ENCODE data around the gene IPMK.
"Not testable (repeated sequence)": the region's sequence is repeated elsewhere in the genome, so short reads cannot be mapped to it uniquely, and the experiment has no call there.

IPMK gene

DNA sequence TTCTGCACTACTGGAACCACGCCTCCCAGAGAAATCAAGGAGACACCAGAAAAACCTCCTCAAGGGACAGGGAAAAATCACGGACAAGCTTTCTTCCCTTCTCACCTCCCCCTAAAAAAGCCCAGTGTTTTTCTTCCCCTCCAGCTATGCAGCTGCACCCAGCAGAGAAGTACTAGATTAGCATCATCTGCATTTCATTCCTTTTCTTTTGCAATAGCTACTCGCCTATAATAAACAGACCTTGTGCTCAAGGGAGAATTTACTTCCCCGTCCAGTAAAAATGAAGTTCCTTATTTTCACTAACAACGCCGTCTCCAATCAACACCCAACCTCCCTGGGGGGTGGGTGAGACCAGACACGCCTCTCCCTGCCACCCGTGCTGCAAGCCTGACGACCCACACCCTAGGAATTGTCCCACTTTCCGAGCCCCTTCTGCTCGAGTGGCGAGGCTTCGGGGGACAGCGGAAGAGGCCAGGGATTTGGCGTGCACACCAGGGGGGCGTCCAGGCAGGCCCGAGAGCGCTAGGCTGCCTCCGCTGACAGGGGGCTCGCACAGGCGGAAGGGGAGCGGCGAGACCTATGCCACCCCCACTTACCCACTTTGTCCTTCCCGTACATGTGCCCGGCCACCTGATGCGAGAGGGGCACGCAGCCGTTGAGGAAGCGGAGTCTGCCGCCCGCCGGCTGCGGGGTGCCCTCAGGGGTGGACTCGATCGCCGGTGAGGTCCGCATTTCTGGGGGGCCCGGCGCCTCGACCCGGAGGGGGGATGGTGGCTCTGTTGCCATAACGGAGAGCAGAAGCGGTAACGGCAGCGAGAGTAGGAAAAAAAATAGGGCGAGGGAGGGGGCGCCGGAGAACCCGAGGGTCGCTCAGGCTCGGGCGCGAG lies 625 bp downstream of the IPMK start:
- peak; percentile 11 for DNase-seq

DNA sequence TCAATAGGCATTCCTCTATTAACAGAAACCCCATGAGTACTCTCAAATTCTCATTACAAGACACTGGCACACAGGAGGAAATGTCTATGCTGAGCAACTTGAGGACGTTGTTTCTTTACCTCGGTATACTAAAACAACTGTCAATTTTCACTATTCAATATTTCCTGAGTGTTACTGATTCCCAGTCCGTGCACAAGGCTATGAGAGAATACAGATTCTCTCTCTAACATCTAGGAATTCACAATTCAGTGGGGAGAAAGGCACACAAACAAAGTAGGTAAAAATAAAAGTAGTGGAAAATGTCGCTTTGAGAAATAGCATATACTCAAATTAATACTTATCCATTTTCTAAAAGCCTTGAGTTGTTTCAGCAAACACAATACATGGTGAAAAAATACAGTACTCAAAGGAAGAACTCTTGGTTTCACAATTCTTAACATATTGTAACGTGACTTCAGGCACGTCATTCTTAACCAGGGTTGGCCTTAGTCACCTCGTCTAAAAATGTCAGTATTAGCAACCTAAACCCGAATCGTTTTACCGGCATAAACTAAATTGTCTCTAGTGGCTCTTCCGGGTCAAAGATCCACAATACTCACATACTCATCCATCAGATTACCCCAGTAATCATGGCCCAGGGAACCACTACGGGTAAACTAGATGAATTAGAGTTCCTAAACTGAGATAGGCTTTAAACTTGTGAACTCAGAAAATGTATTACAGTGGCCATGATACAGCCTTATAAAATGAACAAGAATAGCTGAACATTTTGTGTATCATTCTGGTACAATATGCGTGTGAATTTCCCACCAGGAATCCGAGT lies 1.5 kb downstream of the IPMK start:
- DNase-seq, result peak; percentile 15

DNA sequence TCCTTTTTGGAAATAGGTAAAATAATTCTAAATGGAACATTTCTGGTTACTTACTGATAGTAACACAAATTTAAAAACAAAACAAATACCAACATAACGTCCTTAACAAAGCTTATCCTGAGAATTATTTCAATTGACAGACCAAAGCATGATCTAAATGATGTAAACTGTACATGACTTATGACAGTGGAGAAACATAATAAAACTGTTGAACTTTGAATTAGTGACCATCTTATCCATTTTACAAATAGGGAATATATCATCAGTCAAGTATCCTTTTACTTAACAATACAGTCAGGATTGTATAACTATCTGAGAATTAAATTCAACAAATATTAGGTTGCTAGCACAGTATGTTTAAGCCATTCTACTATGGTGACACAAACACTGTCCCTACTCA lies 2.4 kb downstream of the IPMK start:
- no peak for DNase-seq

DNA sequence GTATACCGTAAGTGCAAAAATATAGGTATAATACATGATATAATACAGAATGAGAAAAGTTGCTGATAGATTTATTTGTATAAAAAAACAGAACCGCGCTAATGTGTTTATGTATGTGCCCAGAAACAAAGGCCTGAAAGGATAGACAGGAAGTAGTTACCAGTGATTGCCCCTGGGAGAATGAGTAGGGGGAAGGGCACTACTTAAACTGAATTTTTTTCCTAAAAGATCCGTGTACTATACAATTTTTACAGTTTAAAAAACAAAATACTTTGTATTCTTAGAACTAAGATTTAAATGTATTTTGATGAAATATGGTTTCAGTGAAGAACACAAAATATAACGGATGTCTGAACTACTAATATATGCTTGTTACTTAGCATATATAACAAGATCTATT lies 2.9 kb downstream of the IPMK start:
- DNase-seq, result no peak

DNA sequence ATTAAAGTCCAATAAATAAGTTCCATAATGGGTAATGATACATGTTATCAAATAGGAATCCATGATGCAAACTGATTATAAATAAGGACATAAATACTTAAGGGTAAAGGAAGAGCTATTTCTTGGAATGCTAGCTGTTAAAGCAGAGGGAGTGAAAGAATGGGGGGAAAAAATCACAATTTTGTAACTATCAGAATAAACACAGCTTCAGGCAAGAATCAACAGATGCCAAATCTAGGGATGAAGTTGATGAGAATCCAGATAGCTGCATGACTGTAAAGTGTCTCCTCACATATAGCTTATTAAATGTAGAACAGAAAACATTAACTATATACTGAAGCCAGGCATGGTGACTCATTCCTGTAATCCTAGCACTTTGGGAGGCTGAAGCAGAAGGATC lies 4.9 kb downstream of the IPMK start:
- DNase-seq, result no peak

DNA sequence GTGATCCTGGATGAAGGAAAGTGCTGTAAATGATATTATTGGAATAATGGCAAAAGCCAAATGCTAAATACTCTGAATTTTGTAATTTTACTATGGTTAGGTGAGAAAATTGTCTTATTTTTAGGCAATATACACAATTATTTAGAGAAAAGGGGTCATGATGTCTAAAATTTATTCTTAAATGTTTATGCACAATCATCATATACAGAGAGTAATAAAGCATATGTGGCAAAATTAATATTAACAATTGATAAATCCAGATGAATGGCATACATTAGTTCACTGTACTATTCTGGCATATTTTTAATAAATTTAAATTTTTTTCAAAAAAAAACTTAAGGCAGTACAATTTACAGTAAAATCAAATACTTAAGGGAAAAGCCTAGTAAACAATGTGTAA lies 7.4 kb downstream of the IPMK start:
- DNase-seq, result no peak

DNA sequence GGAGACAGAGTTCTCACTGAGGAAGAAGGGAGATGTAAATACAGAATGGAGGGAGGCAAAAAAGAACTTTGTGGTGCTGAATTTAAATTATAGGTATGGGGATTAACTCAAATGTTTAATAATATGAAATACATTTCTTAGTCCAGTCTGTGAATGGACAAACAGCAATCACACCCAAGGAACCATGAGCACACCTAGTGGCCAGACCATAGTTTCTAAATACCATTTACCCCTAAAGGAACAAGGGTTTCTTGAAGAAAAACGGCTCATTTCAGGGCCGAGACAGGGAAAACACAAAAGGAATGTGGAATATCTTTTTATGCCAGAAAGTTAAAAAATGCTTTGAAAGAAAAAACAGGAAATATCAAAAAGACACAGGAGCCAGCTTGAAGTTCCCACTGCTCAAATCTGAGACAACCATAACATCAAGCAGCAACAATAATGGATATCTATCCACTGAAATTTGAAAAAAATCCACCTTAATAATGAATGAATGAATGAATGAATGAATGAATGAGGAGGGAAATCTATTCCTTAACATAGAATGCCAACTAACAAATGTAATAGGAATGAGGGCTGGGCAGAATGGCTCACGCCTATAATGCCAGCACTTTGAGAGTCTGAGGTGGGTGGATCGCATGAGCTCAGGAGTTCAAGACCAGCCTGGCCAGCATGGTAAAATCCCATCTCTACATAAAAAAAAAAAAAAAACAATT lies 8.6 kb downstream of the IPMK start:
- no peak for DNase-seq

DNA sequence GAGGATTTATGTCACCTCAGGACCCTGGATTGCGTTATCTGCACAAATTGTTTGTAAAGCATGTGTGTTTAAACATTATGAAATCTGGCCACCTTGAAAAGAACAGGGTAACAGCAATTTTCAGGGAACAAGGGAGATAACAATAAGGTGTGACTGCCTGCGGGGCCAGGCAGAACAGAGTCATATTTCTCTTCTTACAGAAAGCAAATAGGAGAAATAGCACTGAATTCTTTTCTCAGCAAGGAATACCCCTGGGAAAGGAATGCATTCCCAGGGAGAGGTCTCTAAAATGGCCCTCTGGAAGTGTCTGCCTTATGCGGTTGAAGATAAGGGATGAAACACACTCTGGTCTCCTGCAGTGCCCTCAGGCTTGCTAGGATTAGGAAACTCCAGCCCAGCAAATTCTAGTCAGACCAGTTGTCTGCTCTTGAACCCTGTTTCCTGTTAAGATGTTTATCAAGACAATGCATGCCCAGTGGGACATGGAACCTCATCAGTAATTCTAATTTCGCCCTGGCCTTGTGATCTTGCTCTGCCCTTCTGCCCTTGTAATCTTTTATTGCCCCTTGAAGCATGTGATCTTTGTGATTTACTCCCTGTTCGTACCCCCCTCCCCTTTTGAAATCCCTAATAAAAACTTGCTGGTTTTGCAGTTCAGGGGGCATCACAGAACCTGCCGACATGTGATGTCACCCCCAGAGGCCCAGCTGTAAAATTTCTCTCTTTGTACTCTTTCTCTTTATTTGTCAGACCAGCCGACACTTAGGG lies 11.5 kb downstream of the IPMK start:
- not testable (repeated sequence) for DNase-seq

DNA sequence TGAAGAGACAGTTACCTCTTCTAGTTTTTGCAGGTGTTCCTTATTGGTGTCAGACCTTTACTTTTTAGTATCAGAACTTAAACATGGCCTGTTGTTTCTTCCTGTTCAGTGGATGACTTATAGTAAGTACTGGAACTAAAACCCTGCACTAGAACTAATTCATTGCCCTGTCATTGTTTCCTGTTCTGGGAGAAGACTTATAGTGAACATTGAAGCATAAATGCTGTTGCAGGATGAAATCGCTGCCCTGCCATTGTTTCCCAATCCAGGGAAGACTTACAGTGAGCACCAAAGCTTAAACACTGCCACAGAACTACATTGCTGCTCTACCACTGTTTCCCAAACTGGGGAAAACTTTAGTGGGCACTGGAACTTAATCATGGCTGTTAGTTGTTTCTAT lies 13.1 kb downstream of the IPMK start:
- DNase-seq, result no peak

DNA sequence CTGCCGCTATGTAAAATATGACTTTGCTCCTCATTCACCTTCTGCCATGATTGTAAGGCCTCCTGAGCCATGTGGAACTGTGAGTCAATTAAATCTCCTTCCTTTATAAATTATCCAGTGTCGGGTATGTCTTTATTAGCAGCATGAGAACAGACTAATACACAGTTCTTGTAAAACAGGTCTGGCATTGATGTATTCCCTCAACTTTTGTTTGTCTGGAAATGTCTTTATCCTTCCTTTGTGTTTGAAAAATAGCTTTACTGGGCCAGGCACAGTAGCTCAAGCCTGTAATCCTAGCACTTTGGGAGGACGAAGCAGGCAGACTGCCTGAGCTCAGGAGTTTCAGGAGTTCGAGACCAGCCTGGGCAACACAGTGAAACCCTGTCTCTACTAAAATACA lies 14.5 kb downstream of the IPMK start:
- no peak for DNase-seq

DNA sequence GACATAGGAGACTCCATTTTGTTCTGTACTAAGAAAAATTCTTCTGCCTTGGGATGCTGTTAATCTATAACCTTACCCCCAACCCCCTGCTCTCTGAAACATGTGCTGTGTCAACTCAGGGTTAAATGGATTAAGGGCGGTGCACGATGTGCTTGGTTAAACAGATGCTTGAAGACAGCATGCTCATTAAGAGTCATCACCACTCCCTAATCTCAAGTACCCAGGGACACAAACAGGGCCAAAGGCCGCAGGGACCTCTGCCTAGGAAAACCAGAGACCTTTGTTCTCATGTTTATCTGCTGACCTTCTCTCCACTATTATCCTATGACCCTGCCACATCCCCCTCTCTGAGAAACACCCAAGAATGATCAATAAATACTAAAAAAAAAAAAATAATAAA lies 23.0 kb downstream of the IPMK start:
- not testable (repeated sequence) for DNase-seq

DNA sequence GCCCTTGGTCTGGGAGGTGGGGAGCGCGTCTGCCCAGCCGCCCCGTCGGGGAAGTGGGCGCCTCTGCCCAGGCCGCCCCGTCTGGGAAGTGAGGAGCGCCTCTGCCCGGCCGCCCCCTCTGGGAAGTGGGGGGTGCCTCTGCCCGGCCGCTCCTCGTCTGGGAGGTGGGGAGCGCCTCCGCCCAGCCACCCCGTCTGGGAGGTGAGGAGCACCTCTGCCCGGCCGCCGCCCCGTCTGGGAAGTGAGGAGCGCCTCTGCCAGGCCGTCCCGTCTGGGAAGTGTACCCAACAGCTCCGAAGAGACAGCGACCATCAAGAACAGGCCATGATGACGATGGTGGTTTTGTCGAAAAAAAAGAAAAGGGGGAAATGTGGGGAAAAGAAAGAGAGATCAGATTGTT lies 23.5 kb downstream of the IPMK start:
- DNase-seq, result not testable (repeated sequence)

DNA sequence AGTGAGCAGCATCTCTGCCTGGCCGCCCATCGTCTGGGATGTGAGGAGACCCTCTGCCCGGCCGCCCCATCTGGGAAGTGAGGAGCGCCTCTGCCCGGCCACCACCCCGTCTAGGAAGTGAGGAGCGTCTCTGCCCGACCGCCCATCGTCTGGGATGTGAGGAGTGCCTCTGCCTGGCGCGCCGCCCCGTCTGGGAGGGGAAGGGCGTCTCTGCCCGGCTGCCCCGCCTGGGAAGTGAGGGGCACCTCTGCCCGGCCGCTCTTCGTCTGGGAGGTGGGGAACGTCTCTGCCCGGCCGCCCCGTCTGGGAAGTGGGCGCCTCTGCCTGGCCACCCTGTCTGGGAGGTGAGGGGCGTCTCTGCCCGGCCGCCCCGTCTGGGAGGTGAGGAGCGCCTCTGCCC lies 23.9 kb downstream of the IPMK start:
- not testable (repeated sequence) for DNase-seq

DNA sequence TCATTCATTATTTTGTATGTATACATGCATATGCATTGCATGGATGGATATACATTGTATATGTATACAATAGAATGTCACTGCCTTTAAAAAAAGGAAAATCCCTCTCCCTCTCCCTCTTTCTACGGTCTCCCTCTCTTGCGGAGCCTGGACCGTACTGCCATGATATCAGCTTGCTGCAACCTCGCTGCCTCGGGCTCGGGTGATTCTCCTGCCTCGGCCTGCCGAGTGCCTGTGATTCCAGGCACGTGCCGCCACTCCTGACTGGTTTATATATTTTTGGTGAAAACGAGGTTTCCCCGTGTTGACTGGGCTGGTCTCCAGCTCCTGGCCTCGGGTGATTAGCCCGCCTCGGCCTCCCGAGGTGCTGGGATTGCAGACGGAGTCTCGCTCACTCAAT lies 24.4 kb downstream of the IPMK start:
- no peak for DNase-seq

DNA sequence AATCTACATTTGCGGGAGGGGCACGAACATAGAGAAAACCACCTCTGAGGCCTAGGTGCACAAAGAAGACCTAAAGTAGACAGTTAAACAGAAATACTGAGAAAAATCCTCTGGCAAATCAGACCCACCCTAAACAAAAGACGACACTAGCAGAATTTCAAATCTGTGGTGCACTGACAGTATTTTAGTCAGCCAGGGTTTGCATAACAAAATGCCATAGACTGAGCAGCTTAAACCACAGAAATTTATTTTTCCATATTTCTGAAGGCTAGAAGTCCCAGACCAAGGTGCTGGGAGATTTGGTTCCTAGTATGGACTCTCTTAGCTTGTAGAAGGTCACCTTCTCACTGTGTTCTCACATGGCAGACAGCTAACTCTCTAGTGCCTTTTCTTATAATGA lies 26.3 kb downstream of the IPMK start:
- no peak for DNase-seq

DNA sequence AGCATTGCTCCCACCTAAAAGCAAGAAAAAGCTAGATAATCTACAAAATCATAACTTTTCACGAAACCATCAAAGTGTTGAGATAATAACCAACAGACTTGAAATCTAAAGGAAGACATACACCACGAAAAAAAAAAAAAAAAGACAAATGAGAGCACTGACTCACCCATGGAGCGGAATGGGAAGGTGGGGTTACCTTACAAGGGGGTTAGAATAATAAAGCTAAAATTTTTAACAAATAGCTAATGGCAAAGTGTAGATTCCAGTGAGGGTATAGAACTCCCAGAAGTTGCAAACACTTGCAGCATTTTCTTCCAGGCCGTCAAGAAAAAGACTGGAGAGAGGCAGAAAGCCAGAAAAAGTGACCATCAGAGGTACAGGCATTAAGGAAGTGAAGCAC lies 27.2 kb downstream of the IPMK start:
- DNase-seq, result no peak

DNA sequence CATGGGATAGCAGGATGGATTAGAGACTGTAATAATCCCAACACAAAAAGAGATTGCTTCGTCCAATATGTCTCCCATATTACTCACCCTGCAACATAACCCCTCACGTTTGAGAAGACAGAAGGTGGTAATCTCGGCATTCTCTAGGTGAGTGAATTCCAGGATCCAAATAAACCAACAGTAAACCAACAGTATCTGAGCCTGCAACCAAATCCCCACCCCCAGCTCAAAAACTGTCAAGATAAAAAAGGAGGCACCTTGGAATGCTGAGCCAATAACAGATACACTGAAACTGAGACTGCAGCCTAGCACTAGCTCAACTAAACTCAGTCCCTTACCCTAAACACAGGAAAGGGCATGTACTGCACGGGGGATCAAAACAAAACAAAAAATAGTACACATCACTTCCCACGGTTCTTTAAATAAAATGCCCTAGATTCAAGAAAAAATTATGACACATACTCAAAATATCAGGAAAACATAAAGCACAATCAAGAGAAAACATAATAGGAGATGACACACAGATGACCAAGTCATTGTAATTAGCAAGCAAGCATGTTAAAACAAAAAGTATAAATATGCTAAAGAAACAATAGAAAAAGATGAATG lies 28.0 kb downstream of the IPMK start:
- no peak for DNase-seq

DNA sequence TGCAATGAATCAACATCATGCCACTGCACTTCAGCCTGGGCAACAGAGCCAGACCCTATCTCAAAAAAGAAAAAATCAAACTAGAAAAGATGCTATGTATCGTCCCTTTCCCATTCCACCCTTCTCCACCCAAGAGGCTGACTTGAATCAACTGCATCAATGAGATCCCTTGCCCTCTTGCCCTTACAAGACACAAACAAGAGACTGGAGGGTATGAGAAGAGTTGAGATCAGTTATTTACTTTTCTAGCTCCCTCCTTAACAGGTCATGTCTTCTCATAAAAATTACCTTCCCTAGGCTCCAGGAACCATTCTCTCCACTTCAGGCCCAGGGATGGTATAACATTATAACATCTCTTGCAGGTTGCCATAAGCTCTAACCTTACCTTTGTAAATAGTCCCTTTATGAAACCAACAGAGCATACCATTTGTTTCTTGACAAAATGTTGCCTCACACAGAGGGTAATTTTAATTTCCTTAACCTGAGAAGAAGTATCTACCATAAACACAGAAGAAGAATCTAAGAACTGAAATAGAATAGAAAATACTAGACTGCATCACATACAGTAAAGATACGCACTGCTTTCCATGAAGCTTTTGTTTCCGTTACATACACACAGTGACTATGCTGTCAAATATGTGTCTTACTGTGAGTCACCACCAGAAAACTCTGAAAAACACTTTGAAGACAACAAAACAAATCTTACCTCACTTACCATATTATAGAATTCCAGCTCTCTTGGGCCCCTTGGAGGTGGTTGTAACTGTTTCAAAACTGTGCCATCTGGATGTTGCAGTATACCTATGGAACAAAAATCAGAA lies 30.5 kb downstream of the IPMK start:
- DNase-seq, result no peak

DNA sequence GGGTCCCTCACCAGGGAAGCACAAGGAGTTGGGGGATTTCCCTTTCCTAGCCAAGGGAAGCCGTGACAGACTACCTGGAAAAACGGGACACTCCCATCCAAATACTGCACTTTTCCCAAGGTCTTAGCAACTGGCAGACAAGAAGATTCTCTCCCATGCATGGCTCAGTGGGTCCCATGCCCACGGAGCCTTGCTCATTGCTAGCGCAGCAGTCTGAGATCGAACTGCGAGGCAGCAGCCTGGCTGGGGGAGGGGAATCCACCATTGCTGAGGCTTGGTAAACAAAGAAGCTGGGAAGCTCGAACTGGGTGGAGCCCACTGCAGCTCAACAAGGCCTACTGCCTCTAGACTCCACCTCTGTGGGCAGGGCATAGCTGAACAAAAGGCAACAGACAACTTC lies 37.8 kb downstream of the IPMK start:
- not testable (repeated sequence) for DNase-seq

DNA sequence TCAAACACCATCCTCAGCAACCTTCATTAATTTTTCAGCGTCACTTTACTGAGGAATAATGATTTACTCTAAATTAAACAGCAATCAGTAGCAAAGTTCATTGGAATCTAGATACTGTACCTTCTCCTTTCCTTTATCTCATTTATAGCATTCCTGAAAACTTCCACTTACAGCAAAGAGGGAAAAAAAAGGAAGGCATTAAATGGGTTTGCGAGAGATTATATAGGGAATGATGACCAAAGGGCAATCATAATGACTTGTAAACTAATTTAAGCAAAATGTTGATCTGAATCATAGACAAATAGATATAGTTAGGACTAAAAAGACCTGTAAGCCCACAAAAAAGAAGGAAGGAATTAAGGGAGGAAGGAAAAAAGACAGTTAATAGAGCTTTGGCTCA lies 42.0 kb downstream of the IPMK start:
- DNase-seq, result no peak

DNA sequence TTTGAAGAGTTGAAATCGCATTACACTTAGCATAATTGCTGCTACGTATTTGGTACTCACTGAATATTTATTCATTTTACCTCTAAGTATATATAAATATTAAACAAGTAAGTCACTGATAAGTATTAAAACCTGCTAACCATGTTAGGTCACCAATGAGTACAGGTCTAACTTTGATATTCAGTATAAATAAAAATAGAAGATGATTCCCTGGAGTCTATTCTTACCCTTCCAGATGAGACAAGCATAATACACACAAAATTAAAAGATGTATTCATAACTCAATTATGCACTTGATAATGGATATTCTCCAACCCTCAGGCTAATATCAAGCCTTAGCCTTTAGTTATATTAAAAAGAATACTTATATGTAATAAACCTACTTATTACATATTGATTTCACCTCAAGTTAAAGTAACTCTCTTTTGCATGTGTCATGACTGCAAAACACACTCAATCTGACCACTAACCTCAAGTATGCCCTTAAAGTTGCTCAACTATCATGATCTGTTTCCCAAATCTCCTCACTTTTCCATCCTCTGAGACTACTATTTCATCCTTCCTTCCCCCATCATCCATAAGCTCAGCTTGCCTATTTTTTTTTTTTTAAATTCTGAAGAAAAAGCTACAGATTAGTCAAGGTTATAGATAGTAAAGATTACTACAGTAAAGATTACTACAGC lies 46.8 kb downstream of the IPMK start:
- no peak for DNase-seq

Data from T1000 (cell line).